Measurements from ENCODE around the gene ANKRD24. TPM values are rescaled to one million over a fixed set of nuclear protein-coding genes. Genes with fewer than 3 reads are reported as not detected.

The ANKRD24 gene
- total and polyA plus RNA-seq, 4 donors: 0.28 to 2.5 (median 1.4) TPM

DNA sequence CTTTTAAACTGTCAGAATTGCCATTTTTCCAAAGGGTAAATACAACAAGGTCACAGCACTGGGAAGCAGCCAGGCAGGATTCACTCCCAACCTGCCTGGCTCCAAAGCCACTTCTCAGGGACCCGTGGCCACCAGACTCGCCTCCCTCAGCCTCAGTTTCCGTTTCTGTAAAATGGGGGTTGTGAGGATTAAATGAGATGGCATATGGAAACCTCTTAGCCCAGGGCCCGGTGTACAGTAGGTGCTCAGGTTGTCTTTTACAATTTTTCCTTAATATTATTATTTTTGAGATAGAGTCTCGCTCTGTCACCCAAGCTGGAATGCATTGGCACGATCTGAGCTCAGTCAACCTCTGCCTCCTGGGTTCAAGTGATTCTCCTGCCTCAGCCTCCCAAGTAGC, 74.5 kb downstream of the ANKRD24 start:
- Histone ChIP-seq H3K27me3 (ENCODE audit: control insufficient read depth in 4 of 4, insufficient read depth in 4 of 4, low read length in 3 of 4) (no peaks in the 10 kb centered on the region), H3K27ac (ENCODE audit: low read depth in 1 of 2, low read length in 2 of 2) (no peak overlapping the region), H3K9me3 (ENCODE audit: control insufficient read depth in 4 of 4, low read length in 3 of 4) (peaks cover 0 to 8% (median 2%) of the 10 kb centered on the region in 4 donors), H3K4me3 (ENCODE audit: low read depth in 1 of 3, low read length in 3 of 3) (no peak overlapping the region), H3K9ac (ENCODE audit: low read depth in 1 of 2, low read length in 2 of 2) (no peak overlapping the region), H3K4me1 (ENCODE audit: control insufficient read depth in 4 of 4, insufficient read depth in 4 of 4, low read length in 3 of 4) (no peaks in the 10 kb centered on the region), H3K36me3 (ENCODE audit: control insufficient read depth in 4 of 4, insufficient read depth in 3 of 4, low read depth in 1 of 4, low read length in 3 of 4) (peaks cover 31 to 66% (median 39%) of the 10 kb centered on the region in 4 donors)
- WGBS: 88% methylated on average over 6 of the region's 6 CpGs
- DNase-seq (ENCODE audit: low spot score): no peak
- TF ChIP-seq, protein P1, sequence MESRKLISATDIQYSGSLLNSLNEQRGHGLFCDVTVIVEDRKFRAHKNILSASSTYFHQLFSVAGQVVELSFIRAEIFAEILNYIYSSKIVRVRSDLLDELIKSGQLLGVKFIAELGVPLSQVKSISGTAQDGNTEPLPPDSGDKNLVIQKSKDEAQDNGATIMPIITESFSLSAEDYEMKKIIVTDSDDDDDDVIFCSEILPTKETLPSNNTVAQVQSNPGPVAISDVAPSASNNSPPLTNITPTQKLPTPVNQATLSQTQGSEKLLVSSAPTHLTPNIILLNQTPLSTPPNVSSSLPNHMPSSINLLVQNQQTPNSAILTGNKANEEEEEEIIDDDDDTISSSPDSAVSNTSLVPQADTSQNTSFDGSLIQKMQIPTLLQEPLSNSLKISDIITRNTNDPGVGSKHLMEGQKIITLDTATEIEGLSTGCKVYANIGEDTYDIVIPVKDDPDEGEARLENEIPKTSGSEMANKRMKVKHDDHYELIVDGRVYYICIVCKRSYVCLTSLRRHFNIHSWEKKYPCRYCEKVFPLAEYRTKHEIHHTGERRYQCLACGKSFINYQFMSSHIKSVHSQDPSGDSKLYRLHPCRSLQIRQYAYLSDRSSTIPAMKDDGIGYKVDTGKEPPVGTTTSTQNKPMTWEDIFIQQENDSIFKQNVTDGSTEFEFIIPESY (IDR thresholded peaks at IDR 0.05): no peak
- TF ChIP-seq, protein P2, sequence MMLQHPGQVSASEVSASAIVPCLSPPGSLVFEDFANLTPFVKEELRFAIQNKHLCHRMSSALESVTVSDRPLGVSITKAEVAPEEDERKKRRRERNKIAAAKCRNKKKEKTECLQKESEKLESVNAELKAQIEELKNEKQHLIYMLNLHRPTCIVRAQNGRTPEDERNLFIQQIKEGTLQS (IDR thresholded peaks at IDR 0.05): no peak
- no peak for TF ChIP-seq HNF4A (conservative IDR thresholded peaks at IDR 0.05)

DNA sequence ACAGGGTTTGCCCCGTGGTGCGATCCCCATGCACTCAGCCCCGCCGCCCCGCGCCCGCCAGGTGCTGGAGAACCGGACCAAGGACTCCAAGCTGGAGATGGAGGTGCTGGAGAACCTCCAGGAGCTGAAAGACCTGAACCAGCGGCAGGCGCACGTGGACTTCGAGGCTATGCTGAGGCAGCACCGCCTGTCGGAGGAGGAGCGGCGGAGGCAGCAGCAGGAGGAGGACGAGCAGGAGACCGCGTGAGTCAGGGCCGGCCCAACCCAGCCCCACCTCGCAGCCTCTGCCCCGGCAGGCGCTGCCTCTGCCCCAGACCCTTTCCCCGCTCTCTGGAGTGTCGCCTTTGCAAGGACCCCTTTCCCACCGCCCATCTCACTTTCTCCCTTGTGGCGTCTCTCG, 75.7 kb downstream of the ANKRD24 start:
- 95% methylated on average over 28 of the region's 28 CpGs for WGBS
- no peak for TF ChIP-seq YY1 (IDR thresholded peaks at IDR 0.05)
- no peak overlapping the region for H3K4me3 ChIP-seq (ENCODE audit: low read depth in 1 of 3, low read length in 3 of 3)

DNA sequence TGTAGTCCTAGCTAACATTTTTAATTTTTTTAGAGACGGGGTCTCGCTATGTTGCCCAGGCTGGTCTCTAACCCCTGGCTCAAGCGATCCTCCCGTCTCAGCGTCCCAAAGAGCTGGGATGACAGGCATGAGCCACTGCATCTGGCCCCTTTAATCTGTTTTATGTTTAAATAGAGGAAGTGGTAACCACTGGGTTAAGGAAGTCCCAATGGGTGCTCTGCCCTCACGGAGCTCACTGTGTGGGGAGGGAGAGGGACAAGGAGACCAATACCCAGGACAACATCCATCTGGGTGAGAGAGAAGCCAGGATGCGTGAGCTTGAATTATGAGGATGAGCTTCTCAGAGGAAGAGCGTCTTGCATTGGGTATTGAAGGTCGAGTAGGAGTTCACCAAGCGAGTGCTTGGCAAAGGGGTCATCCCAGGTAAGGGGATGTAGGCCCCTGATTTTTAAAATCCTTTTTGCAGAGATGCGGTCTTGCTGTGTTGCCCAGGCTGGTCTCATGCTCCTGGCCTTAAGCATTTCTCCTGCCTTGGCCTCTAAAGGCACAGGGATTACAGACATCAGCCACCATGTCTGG, 78.2 kb downstream of the ANKRD24 start:
- no peak for TF ChIP-seq JUND (IDR thresholded peaks at IDR 0.05)
- TF ChIP-seq GABPA (IDR thresholded peaks at IDR 0.05 in 1 of 2, conservative IDR thresholded peaks at IDR 0.05 in 1 of 2): no peak
- no peak for TF ChIP-seq YY1 (IDR thresholded peaks at IDR 0.05)
- no peak for TF ChIP-seq HNF4A (conservative IDR thresholded peaks at IDR 0.05)
- TF ChIP-seq RAD21 (IDR thresholded peaks at IDR 0.05): no peak
- no peak for TF ChIP-seq EGR1 (IDR thresholded peaks at IDR 0.05; ENCODE audit: low read depth in 2 of 2)
- TF ChIP-seq FOXA2 (IDR thresholded peaks at IDR 0.05): no peak
- no peak for TF ChIP-seq RXRA (IDR thresholded peaks at IDR 0.05)
- no peak for TF ChIP-seq SP1 (IDR thresholded peaks at IDR 0.05)
- TF ChIP-seq, protein P3, sequence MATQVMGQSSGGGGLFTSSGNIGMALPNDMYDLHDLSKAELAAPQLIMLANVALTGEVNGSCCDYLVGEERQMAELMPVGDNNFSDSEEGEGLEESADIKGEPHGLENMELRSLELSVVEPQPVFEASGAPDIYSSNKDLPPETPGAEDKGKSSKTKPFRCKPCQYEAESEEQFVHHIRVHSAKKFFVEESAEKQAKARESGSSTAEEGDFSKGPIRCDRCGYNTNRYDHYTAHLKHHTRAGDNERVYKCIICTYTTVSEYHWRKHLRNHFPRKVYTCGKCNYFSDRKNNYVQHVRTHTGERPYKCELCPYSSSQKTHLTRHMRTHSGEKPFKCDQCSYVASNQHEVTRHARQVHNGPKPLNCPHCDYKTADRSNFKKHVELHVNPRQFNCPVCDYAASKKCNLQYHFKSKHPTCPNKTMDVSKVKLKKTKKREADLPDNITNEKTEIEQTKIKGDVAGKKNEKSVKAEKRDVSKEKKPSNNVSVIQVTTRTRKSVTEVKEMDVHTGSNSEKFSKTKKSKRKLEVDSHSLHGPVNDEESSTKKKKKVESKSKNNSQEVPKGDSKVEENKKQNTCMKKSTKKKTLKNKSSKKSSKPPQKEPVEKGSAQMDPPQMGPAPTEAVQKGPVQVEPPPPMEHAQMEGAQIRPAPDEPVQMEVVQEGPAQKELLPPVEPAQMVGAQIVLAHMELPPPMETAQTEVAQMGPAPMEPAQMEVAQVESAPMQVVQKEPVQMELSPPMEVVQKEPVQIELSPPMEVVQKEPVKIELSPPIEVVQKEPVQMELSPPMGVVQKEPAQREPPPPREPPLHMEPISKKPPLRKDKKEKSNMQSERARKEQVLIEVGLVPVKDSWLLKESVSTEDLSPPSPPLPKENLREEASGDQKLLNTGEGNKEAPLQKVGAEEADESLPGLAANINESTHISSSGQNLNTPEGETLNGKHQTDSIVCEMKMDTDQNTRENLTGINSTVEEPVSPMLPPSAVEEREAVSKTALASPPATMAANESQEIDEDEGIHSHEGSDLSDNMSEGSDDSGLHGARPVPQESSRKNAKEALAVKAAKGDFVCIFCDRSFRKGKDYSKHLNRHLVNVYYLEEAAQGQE (IDR thresholded peaks at IDR 0.05): no peak
- TF ChIP-seq, protein P4, sequence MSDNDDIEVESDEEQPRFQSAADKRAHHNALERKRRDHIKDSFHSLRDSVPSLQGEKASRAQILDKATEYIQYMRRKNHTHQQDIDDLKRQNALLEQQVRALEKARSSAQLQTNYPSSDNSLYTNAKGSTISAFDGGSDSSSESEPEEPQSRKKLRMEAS (IDR thresholded peaks at IDR 0.05): no peak
- TF ChIP-seq, protein P2 (IDR thresholded peaks at IDR 0.05): no peak
- no peak for TF ChIP-seq NR2F2 (IDR thresholded peaks at IDR 0.05)
- TF ChIP-seq, protein P5, sequence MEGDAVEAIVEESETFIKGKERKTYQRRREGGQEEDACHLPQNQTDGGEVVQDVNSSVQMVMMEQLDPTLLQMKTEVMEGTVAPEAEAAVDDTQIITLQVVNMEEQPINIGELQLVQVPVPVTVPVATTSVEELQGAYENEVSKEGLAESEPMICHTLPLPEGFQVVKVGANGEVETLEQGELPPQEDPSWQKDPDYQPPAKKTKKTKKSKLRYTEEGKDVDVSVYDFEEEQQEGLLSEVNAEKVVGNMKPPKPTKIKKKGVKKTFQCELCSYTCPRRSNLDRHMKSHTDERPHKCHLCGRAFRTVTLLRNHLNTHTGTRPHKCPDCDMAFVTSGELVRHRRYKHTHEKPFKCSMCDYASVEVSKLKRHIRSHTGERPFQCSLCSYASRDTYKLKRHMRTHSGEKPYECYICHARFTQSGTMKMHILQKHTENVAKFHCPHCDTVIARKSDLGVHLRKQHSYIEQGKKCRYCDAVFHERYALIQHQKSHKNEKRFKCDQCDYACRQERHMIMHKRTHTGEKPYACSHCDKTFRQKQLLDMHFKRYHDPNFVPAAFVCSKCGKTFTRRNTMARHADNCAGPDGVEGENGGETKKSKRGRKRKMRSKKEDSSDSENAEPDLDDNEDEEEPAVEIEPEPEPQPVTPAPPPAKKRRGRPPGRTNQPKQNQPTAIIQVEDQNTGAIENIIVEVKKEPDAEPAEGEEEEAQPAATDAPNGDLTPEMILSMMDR (IDR thresholded peaks at IDR 0.05; ENCODE audit: low read depth, low read length, missing input control): no peak
- TF ChIP-seq HNF4G (IDR thresholded peaks at IDR 0.05): no peak
- TF ChIP-seq, protein P1 (IDR thresholded peaks at IDR 0.05): no peak
- H3K4me1 ChIP-seq (ENCODE audit: control insufficient read depth in 4 of 4, insufficient read depth in 4 of 4, low read length in 3 of 4): no peaks in the 10 kb centered on the region
- 93% methylated on average over 11 of the region's 11 CpGs for WGBS
- peaks cover 22 to 50% (median 25%) of the 10 kb centered on the region in 4 donors for H3K36me3 ChIP-seq (ENCODE audit: control insufficient read depth in 4 of 4, insufficient read depth in 3 of 4, low read depth in 1 of 4, low read length in 3 of 4)
- H3K27ac ChIP-seq (ENCODE audit: low read depth in 1 of 2, low read length in 2 of 2): no peak overlapping the region
- H3K27me3 ChIP-seq (ENCODE audit: control insufficient read depth in 4 of 4, insufficient read depth in 4 of 4, low read length in 3 of 4): no peaks in the 10 kb centered on the region
- no peak overlapping the region for H3K9ac ChIP-seq (ENCODE audit: low read depth in 1 of 2, low read length in 2 of 2)
- peaks cover 0 to 5% (median 2%) of the 10 kb centered on the region in 4 donors for H3K9me3 ChIP-seq (ENCODE audit: control insufficient read depth in 4 of 4, low read length in 3 of 4)
- no peak for DNase-seq (ENCODE audit: low spot score)
- no peak overlapping the region for H3K4me3 ChIP-seq (ENCODE audit: low read depth in 1 of 3, low read length in 3 of 3)

More for the DNA sequence above, 75.7 kb downstream of the ANKRD24 start:
- DNase-seq (ENCODE audit: low spot score): no peak
- Histone ChIP-seq H3K9me3 (ENCODE audit: control insufficient read depth in 4 of 4, low read length in 3 of 4) (peaks cover 0 to 8% (median 2%) of the 10 kb centered on the region in 4 donors), H3K27ac (ENCODE audit: low read depth in 1 of 2, low read length in 2 of 2) (no peak overlapping the region), H3K4me1 (ENCODE audit: control insufficient read depth in 4 of 4, insufficient read depth in 4 of 4, low read length in 3 of 4) (no peaks in the 10 kb centered on the region), H3K9ac (ENCODE audit: low read depth in 1 of 2, low read length in 2 of 2) (no peak overlapping the region), H3K27me3 (ENCODE audit: control insufficient read depth in 4 of 4, insufficient read depth in 4 of 4, low read length in 3 of 4) (no peaks in the 10 kb centered on the region), H3K36me3 (ENCODE audit: control insufficient read depth in 4 of 4, insufficient read depth in 3 of 4, low read depth in 1 of 4, low read length in 3 of 4) (peaks cover 27 to 67% (median 33%) of the 10 kb centered on the region in 4 donors)

Data from liver (tissue), 9 donors.